Fibroblast of mammary gland (primary cell): ENCODE results near the gene VPS13A.
"Not testable (repeated sequence)": the region's sequence is repeated elsewhere in the genome, so short reads cannot be mapped to it uniquely, and the experiment has no call there.

Source experiments
- DNase-seq: peaks from one replicate; pipeline ENCODE4 v3.0.0-alpha.2; 2010; ENCODE audit warnings: low read depth
- H3K4me3 ChIP-seq: 2 replicates; pipeline ENCODE4 v1.5.1; 2011; ENCODE audit warnings: low read depth, mild to moderate bottlenecking, low read length, moderate library complexity; ENCODE audit not compliant: control insufficient read depth
- CTCF ChIP-seq: conservative IDR thresholded peaks from 2 replicates; pipeline ENCODE4 v1.5.1; 2011; ENCODE audit warnings: low read depth, low read length, inconsistent platforms; ENCODE audit not compliant: control insufficient read depth, insufficient read depth

Gene VPS13A

GRCh38 chr9:77384406-77384805, 207.1 kb downstream of the VPS13A start:
- H3K4me3 ChIP-seq: no peak overlapping the region
- TF ChIP-seq CTCF: no peak
- DNase-seq: peak; percentile 89

GRCh38 chr9:77386187-77386586, 208.9 kb downstream of the VPS13A start:
- DNase-seq: peak; percentile 66
- H3K4me3 ChIP-seq: no peak overlapping the region
- TF ChIP-seq CTCF: no peak

- no peak overlapping the region for H3K4me3 ChIP-seq
- TF ChIP-seq CTCF: no peak
- no peak for DNase-seq
Measured at GRCh38 chr9:77391834-77392233, 214.5 kb downstream of the VPS13A start.

- no peak overlapping the region for H3K4me3 ChIP-seq
- no peak for TF ChIP-seq CTCF
- DNase-seq: no peak
Measured at GRCh38 chr9:77392328-77392727, 215.0 kb downstream of the VPS13A start.

GRCh38 chr9:77398581-77398980, 221.2 kb downstream of the VPS13A start:
- peak; percentile 42 for DNase-seq
- not testable (repeated sequence) for H3K4me3 ChIP-seq

GRCh38 chr9:77399964-77400363, 222.6 kb downstream of the VPS13A start:
- TF ChIP-seq CTCF: no peak
- no peak overlapping the region for H3K4me3 ChIP-seq
- no peak for DNase-seq

GRCh38 chr9:77402286-77402685, 225.0 kb downstream of the VPS13A start:
- no peak overlapping the region for H3K4me3 ChIP-seq
- DNase-seq: peak; percentile 49
- no peak for TF ChIP-seq CTCF
